Upper lobe of left lung (tissue), 6 donors: ENCODE results near the gene HSP90AB1. TPM values are rescaled to one million over a fixed set of nuclear protein-coding genes. Genes with fewer than 3 reads are reported as not detected.

Experiments used
- ATAC-seq, 2 donors: fragments of 200-7000 bp; cut with Tn5 transposase; one replicate each; pipeline ENCODE4 v1.9.1; 2022; ENCODE audit warnings: mild to moderate bottlenecking in 2 of 2, moderate library complexity in 2 of 2; ENCODE audit not compliant: low FRiP score in 2 of 2
- DNase-seq, 2 donors: peaks; one replicate each; pipeline ENCODE4 v3.0.0-alpha.2; 2019 to 2020
- H3K27ac ChIP-seq, 4 donors: fragments of 200-600 bp; sonication (generic); one replicate each; pipeline ENCODE4 v1.5.1; 2016 to 2019
- H3K27me3 ChIP-seq, 4 donors: fragments of 200-600 bp; sonication (generic); one replicate each; pipeline ENCODE4 v1.5.1; 2017 to 2019
- H3K36me3 ChIP-seq, 4 donors: fragments of 200-600 bp; sonication (generic); one replicate each; pipeline ENCODE4 v1.5.1; 2016 to 2019
- H3K4me1 ChIP-seq, 4 donors: fragments of 200-600 bp; sonication (generic); one replicate each; pipeline ENCODE4 v1.5.1; 2018 to 2019
- H3K4me3 ChIP-seq, 4 donors: fragments of 200-600 bp; sonication (generic); one replicate each; pipeline ENCODE4 v1.5.1; 2017 to 2019; ENCODE audit warnings: mild to moderate bottlenecking in 2 of 4, moderate library complexity in 1 of 4
- H3K9me3 ChIP-seq, 4 donors: fragments of 200-600 bp; sonication (generic); one replicate each; pipeline ENCODE4 v1.5.1; 2018 to 2019
- CTCF ChIP-seq, 6 experiments: fragments of 450-650 bp in 4 of 6; fragments of 200-600 bp in 2 of 6; sonication (generic) in 2 of 6; IDR thresholded peaks; one replicate each; pipeline ENCODE4 v1.5.1; 2016 to 2019; ENCODE audit warnings: antibody characterized with exemption in 6 of 6
- EP300 ChIP-seq, 4 donors: sonication (generic); formaldehyde crosslinking; IDR thresholded peaks; one replicate each; pipeline ENCODE4 v1.5.1; 2017; ENCODE audit warnings: antibody characterized with exemption in 4 of 4, control low read depth in 2 of 4
- POLR2A ChIP-seq, 4 donors: fragments of 450-650 bp; IDR thresholded peaks; one replicate each; pipeline ENCODE4 v1.5.1; 2016 to 2017; ENCODE audit warnings: antibody characterized with exemption in 4 of 4, mild to moderate bottlenecking in 2 of 4
- POLR2AphosphoS5 ChIP-seq, 2 donors: sonication (generic); formaldehyde crosslinking; IDR thresholded peaks; one replicate each; pipeline ENCODE4 v1.5.1; 2017; ENCODE audit warnings: antibody characterized with exemption in 2 of 2
- WGBS, 2 donors: methylation state at CpG; one replicate each; pipeline ENCODE4 v1.1.5; 2017 to 2018; 5-methylcytosine and 5-hydroxymethylcytosine counted together
- total RNA-seq, 6 donors: library from RNA; depleted of rRNA in 4 of 6; stranded (reverse); fragments of >200 nt in 4 of 6; gene quantifications; one replicate each; pipeline versions ENCODE4 v1.1.0 to v1.2.1, GENCODE V29; 2016 to 2021
- donor health status: DM: no; HTN: no; CAD: no; lungs with moderate emphysema.
- donor health status: DM: no; HTN: yes; CAD: no; lungs with severe emphysema.

HSP90AB1 gene
- total RNA-seq, 6 donors from 2014 or later: 175 to 656 (median 471) TPM

GRCh38 chr6:44237021-44237812 lies 9.7 kb upstream of the HSP90AB1 start:
- Histone ChIP-seq H3K27me3 (no peaks in the 10 kb centered on the region), H3K4me3 (peak overlapping the region; percentile 39 to 70 (median 60)), H3K36me3 (peaks cover 0 to 10% (median 3%) of the 10 kb centered on the region in 4 donors), H3K9me3 (no peaks in the 10 kb centered on the region), H3K4me1 (peaks cover 25 to 33% (median 31%) of the 10 kb centered on the region in 4 donors), H3K27ac (peak overlapping the region; percentile 88 to 97 (median 90))
- WGBS, 2 donors: 37 to 40% methylated on average over 16 to 19 of the region's 22 CpGs
- DNase-seq (peak; percentile 53 to 97), ATAC-seq (peak; percentile 94)
- TF ChIP-seq POLR2AphosphoS5 (IDR thresholded peaks at IDR 0.05) (peak; percentile 52 to 55), CTCF (IDR thresholded peaks at IDR 0.05) (no peak), POLR2A (IDR thresholded peaks at IDR 0.05) (peak in 2 of 4 donors; percentile 38 to 57)

DNA sequence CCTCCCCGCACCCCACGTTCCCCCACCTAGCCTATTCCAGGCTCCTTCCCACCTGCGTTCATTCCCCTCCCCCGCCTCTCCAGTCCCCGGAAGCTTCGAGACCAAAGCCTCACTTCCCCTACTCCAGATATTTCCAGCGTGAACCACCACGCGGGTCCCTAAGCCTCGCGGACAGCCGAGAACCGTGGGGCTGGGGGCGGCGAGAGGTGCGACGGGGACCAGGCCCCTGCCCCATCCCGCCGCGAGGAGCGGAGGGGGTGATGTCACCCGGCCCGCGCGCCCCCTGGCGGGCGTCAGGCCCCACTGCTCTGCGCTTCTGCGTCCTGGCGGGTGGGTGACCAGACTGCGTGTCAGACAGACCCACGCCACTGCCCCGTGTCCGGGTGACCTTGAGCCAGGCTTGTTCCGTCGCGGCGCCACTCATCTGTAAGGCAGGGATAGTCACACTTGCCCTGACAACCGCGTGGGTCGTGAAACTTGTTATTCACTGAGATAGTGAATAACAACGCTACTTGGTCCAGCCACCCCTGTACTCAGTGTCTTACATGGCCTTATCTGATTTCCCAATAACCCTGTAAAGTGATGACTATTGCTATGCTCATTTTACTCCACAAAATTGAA lies 9.0 kb upstream of the HSP90AB1 start:
- peaks cover 0 to 3% (median under 1%) of the 10 kb centered on the region in 4 donors for H3K36me3 ChIP-seq
- H3K27me3 ChIP-seq: no peaks in the 10 kb centered on the region
- WGBS, 2 donors: 2 to 6% methylated on average over 12 to 30 of the region's 42 CpGs
- peak; percentile 80 to 98 for DNase-seq
- peak; percentile 92 to 96 for ATAC-seq
- H3K9me3 ChIP-seq: no peaks in the 10 kb centered on the region
- TF ChIP-seq CTCF (IDR thresholded peaks at IDR 0.05) (peak; percentile 96 to 99 (median 99)), POLR2AphosphoS5 (IDR thresholded peaks at IDR 0.05) (peak; percentile 15 to 49), EP300 (IDR thresholded peaks at IDR 0.05) (peak in 1 of 4 donors; percentile 1), POLR2A (IDR thresholded peaks at IDR 0.05) (peak in 2 of 4 donors; percentile 55 to 67)
- peak overlapping the region; percentile 39 to 70 (median 60) for H3K4me3 ChIP-seq
- peaks cover 25 to 33% (median 31%) of the 10 kb centered on the region in 4 donors for H3K4me1 ChIP-seq
- peak overlapping the region; percentile 88 to 97 (median 90) for H3K27ac ChIP-seq

GRCh38 chr6:44238687-44239350 lies 8.1 kb upstream of the HSP90AB1 start:
- Histone ChIP-seq H3K4me1 (peaks cover 19 to 31% (median 26%) of the 10 kb centered on the region in 4 donors), H3K27me3 (no peaks in the 10 kb centered on the region), H3K4me3 (no peak overlapping the region), H3K27ac (peak overlapping the region in 2 of 4 donors; percentile 90 to 97), H3K9me3 (no peaks in the 10 kb centered on the region), H3K36me3 (no peaks in the 10 kb centered on the region)
- DNase-seq: no peak
- no peak for TF ChIP-seq POLR2A (IDR thresholded peaks at IDR 0.05)
- TF ChIP-seq POLR2AphosphoS5 (IDR thresholded peaks at IDR 0.05): no peak
- TF ChIP-seq CTCF (IDR thresholded peaks at IDR 0.05): no peak
- TF ChIP-seq EP300 (IDR thresholded peaks at IDR 0.05): no peak
- 82 to 86% methylated on average over 7 of the region's 7 CpGs for WGBS, 2 donors
- no peak for ATAC-seq

DNA sequence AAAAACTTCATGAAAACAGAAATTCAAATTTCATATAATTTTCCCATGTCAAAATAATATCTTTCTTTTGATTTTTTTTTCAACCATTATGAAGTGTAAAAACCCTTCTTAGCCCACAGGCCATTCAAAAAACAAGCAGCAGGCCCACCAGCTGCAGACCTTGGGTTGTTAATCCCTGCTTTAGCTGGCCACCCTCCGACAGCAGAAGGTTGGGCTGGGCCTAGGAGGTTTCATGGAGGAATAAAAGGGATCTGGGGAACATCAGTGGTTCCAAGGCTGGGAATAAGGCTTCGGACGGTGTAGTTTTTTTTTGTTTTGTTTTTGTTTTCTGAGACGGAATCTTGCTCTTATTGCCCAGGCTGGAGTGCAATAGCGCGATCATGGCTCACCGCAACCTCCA lies 3.6 kb upstream of the HSP90AB1 start:
- no peak for ATAC-seq
- TF ChIP-seq POLR2AphosphoS5 (IDR thresholded peaks at IDR 0.05) (no peak), CTCF (IDR thresholded peaks at IDR 0.05) (no peak), EP300 (IDR thresholded peaks at IDR 0.05) (no peak), POLR2A (IDR thresholded peaks at IDR 0.05) (no peak)
- no peak overlapping the region for H3K4me3 ChIP-seq

More for the DNA sequence above, 3.6 kb upstream of the HSP90AB1 start:
- no peak for DNase-seq
- H3K27me3 ChIP-seq: no peaks in the 10 kb centered on the region
- 97% methylated on average over 7 of the region's 7 CpGs for WGBS, 2 donors
- peaks cover 2 to 14% (median 13%) of the 10 kb centered on the region in 4 donors for H3K4me1 ChIP-seq
- no peaks in the 10 kb centered on the region for H3K9me3 ChIP-seq
- no peak overlapping the region for H3K27ac ChIP-seq
- no peaks in the 10 kb centered on the region for H3K36me3 ChIP-seq
